GM12864 (cell line): ENCODE data around the gene DACH1.

Experiments used
- DNase-seq: peaks from one replicate; pipeline ENCODE4 v3.0.0-alpha.2; 2011; ENCODE audit warnings: low read depth
- H3K4me3 ChIP-seq: 2 replicates; pipeline ENCODE4 v1.5.1; 2011; ENCODE audit warnings: mild to moderate bottlenecking, low read depth, low read length, control low read depth
- CTCF ChIP-seq: IDR thresholded peaks from 2 replicates; pipeline ENCODE4 v1.5.1; 2011; ENCODE audit warnings: low read depth, mild to moderate bottlenecking, moderate library complexity, low read length, control low read depth, inconsistent platforms; ENCODE audit errors: missing control alignments

The DACH1 gene

GRCh38 chr13:71603255-71603654 is 263.7 kb downstream of the DACH1 start:
- no peak for DNase-seq
- no peak overlapping the region for H3K4me3 ChIP-seq
- TF ChIP-seq CTCF = no peak

GRCh38 chr13:71602344-71602743 is 264.7 kb downstream of the DACH1 start:
- H3K4me3 ChIP-seq = no peak overlapping the region
- DNase-seq = no peak
- no peak for TF ChIP-seq CTCF

- no peak for TF ChIP-seq CTCF
- DNase-seq = no peak
- H3K4me3 ChIP-seq = no peak overlapping the region
These were observed 269.9 kb downstream of the DACH1 start for GRCh38 chr13:71597150-71597549.

- TF ChIP-seq CTCF = no peak
- no peak overlapping the region for H3K4me3 ChIP-seq
- no peak for DNase-seq
These were observed 270.9 kb downstream of the DACH1 start for GRCh38 chr13:71596116-71596515.

- no peak for TF ChIP-seq CTCF
- H3K4me3 ChIP-seq = no peak overlapping the region
- DNase-seq = no peak
These were observed 273.4 kb downstream of the DACH1 start for GRCh38 chr13:71593566-71593965.

GRCh38 chr13:71591374-71591773 is 275.6 kb downstream of the DACH1 start:
- H3K4me3 ChIP-seq = no peak overlapping the region
- TF ChIP-seq CTCF = no peak
- DNase-seq = no peak

- TF ChIP-seq CTCF = no peak
- DNase-seq = no peak
- no peak overlapping the region for H3K4me3 ChIP-seq
These were observed 276.3 kb downstream of the DACH1 start for GRCh38 chr13:71590654-71591148.
